Liver (tissue), 9 donors: ENCODE data around the gene KCTD8. TPM values are rescaled to one million over a fixed set of nuclear protein-coding genes. Genes with fewer than 3 reads are reported as not detected.

ENCODE experiments used
- DNase-seq: peaks from one replicate; pipeline ENCODE4 v3.0.0-alpha.2; 2017; ENCODE audit warnings: low spot score
- H3K27ac ChIP-seq, 2 donors: one replicate each; pipeline ENCODE4 v1.7.0; 2013; ENCODE audit warnings: inconsistent platforms in 2 of 2, low read length in 2 of 2, control low read depth in 1 of 2, low read depth in 1 of 2, mild to moderate bottlenecking in 1 of 2
- H3K27me3 ChIP-seq, 4 donors: one replicate each; pipeline versions ENCODE4 v1.6.1 to v1.7.0; 2013; ENCODE audit warnings: low read length in 3 of 4, inconsistent platforms in 1 of 4, mild to moderate bottlenecking in 1 of 4, moderate library complexity in 1 of 4; ENCODE audit not compliant: control insufficient read depth in 4 of 4, insufficient read depth in 4 of 4
- H3K36me3 ChIP-seq, 4 donors: one replicate each; pipeline versions ENCODE4 v1.6.1 to v1.7.0; 2013; ENCODE audit warnings: low read length in 3 of 4, mild to moderate bottlenecking in 3 of 4, low read depth in 1 of 4, moderate library complexity in 1 of 4; ENCODE audit not compliant: control insufficient read depth in 4 of 4, insufficient read depth in 3 of 4
- H3K4me1 ChIP-seq, 4 donors: one replicate each; pipeline versions ENCODE4 v1.6.1 to v1.7.0; 2013; ENCODE audit warnings: low read length in 3 of 4, mild to moderate bottlenecking in 3 of 4, moderate library complexity in 1 of 4; ENCODE audit not compliant: control insufficient read depth in 4 of 4, insufficient read depth in 4 of 4
- H3K4me3 ChIP-seq, 3 donors: one replicate each; pipeline versions ENCODE4 v1.6.1 to v1.7.0; 2013; ENCODE audit warnings: low read length in 3 of 3, control low read depth in 1 of 3, low read depth in 1 of 3, mild to moderate bottlenecking in 1 of 3
- H3K9ac ChIP-seq, 2 donors: one replicate each; pipeline ENCODE4 v1.7.0; 2013; ENCODE audit warnings: low read length in 2 of 2, mild to moderate bottlenecking in 2 of 2, moderate library complexity in 2 of 2, control low read depth in 1 of 2, low read depth in 1 of 2
- H3K9me3 ChIP-seq, 4 donors: one replicate each; pipeline versions ENCODE4 v1.6.1 to v1.7.0; 2013; ENCODE audit warnings: low read length in 3 of 4; ENCODE audit not compliant: control insufficient read depth in 4 of 4
- ATF3 ChIP-seq: IDR thresholded peaks from 2 replicates; pipeline ENCODE4 v1.6.1; 2016; ENCODE audit warnings: antibody characterized with exemption
- CTCF ChIP-seq: fragments of 150-350 bp; IDR thresholded peaks from 2 replicates; pipeline ENCODE4 v1.5.1; 2017; ENCODE audit warnings: improper control_type of control experiment, low read depth, low read length; ENCODE audit not compliant: missing input control
- EGR1 ChIP-seq, 2 donors: IDR thresholded peaks; 2 replicates each; pipeline ENCODE4 v1.6.1; 2016 to 2018; ENCODE audit warnings: antibody characterized with exemption in 2 of 2, low read depth in 2 of 2
- FOXA1 ChIP-seq: IDR thresholded peaks from 2 replicates; pipeline ENCODE4 v1.6.1; 2016; ENCODE audit warnings: antibody characterized with exemption
- FOXA2 ChIP-seq: IDR thresholded peaks from 2 replicates; pipeline ENCODE4 v1.6.1; 2016; ENCODE audit warnings: antibody characterized with exemption
- HNF4A ChIP-seq, 2 donors: conservative IDR thresholded peaks; 2 replicates each; pipeline ENCODE4 v1.6.1; 2016; ENCODE audit warnings: antibody characterized with exemption in 2 of 2, mild to moderate bottlenecking in 2 of 2
- HNF4G ChIP-seq: IDR thresholded peaks from 2 replicates; pipeline ENCODE4 v1.6.1; 2016; ENCODE audit warnings: antibody characterized with exemption
- MAX ChIP-seq: IDR thresholded peaks from 2 replicates; pipeline ENCODE4 v1.6.1; 2016; ENCODE audit warnings: antibody characterized with exemption
- NR2F2 ChIP-seq: IDR thresholded peaks from 2 replicates; pipeline ENCODE4 v1.6.1; 2016; ENCODE audit warnings: antibody characterized with exemption
- RAD21 ChIP-seq, 2 donors: IDR thresholded peaks; 2 replicates each; pipeline ENCODE4 v1.6.1; 2016; ENCODE audit warnings: antibody characterized with exemption in 2 of 2, mild to moderate bottlenecking in 2 of 2
- REST ChIP-seq: IDR thresholded peaks from 2 replicates; pipeline ENCODE4 v1.6.1; 2016; ENCODE audit warnings: antibody characterized with exemption, mild to moderate bottlenecking
- SP1 ChIP-seq: IDR thresholded peaks from 2 replicates; pipeline ENCODE4 v1.6.1; 2018; ENCODE audit warnings: antibody characterized with exemption, mild to moderate bottlenecking
- TAF1 ChIP-seq: conservative IDR thresholded peaks from 2 replicates; pipeline ENCODE4 v1.6.1; 2016; ENCODE audit warnings: antibody characterized with exemption, mild to moderate bottlenecking
- YY1 ChIP-seq: IDR thresholded peaks from 2 replicates; pipeline ENCODE4 v1.6.1; 2016; ENCODE audit warnings: antibody characterized with exemption, mild to moderate bottlenecking
- WGBS: extraction: QIAGEN DNeasy Blood & Tissue Kit; methylation state at CpG from one replicate; pipeline ENCODE4 v1.1.7; 2013; 5-methylcytosine and 5-hydroxymethylcytosine counted together
- polyA plus RNA-seq, 2 donors: library from polyadenylated mRNA; stranded (reverse) in 1 of 2; unstranded in 1 of 2; fragments of 200-250 nt in 1 of 2; fragments of >200 nt in 1 of 2; fragmentation: Nextera tagmentation in 1 of 2; extraction: Ambion mirVana in 1 of 2; gene quantifications; one replicate each; pipeline versions ENCODE4 v1.2.1 to v1.2.3, GENCODE V29; 2013 to 2015
- total RNA-seq, 2 donors: library from RNA; depleted of rRNA; stranded (reverse); fragments of >200 nt; gene quantifications; one replicate each; pipeline ENCODE4 v1.2.3, GENCODE V29; 2014
- donor health status: healthy.
- donor health status: healthy.
- donor health status: healthy.
- donor health status: healthy.
- donor health status: healthy.

Gene KCTD8
- total and polyA plus RNA-seq, 4 donors = not detected

GRCh38 chr4:44354172-44354571 is 94.4 kb downstream of the KCTD8 start:
- Histone ChIP-seq H3K36me3 (no peaks in the 10 kb centered on the region), H3K4me3 (no peak overlapping the region), H3K4me1 (no peaks in the 10 kb centered on the region), H3K9me3 (no peaks in the 10 kb centered on the region), H3K27ac (no peak overlapping the region), H3K27me3 (no peaks in the 10 kb centered on the region), H3K9ac (no peak overlapping the region)
- TF ChIP-seq SP1 (no peak), NR2F2 (no peak), MAX (no peak), YY1 (no peak)
- DNase-seq = no peak
- 84% methylated on average over 3 of the region's 3 CpGs for WGBS

GRCh38 chr4:44351069-44351468 is 97.5 kb downstream of the KCTD8 start:
- no peak for DNase-seq
- TF ChIP-seq REST = peak; percentile 67
- TF ChIP-seq SP1 = no peak
- Histone ChIP-seq H3K4me1 (no peaks in the 10 kb centered on the region), H3K27ac (no peak overlapping the region), H3K36me3 (no peaks in the 10 kb centered on the region), H3K4me3 (no peak overlapping the region), H3K9ac (no peak overlapping the region), H3K9me3 (no peaks in the 10 kb centered on the region), H3K27me3 (no peaks in the 10 kb centered on the region)
- 59% methylated on average over 3 of the region's 3 CpGs for WGBS

GRCh38 chr4:44342800-44343199 is 105.8 kb downstream of the KCTD8 start:
- Histone ChIP-seq H3K4me3 (no peak overlapping the region), H3K27ac (no peak overlapping the region), H3K27me3 (no peaks in the 10 kb centered on the region), H3K9ac (no peak overlapping the region), H3K4me1 (no peaks in the 10 kb centered on the region), H3K36me3 (no peaks in the 10 kb centered on the region), H3K9me3 (no peaks in the 10 kb centered on the region)
- no peak for TF ChIP-seq RAD21 (IDR thresholded peaks at IDR 0.05)
- TF ChIP-seq HNF4G = no peak
- no peak for TF ChIP-seq FOXA1
- no peak for TF ChIP-seq YY1
- TF ChIP-seq CTCF = no peak
- no peak for TF ChIP-seq ATF3
- no peak for TF ChIP-seq FOXA2
- TF ChIP-seq MAX = no peak
- TF ChIP-seq TAF1 = no peak
- TF ChIP-seq REST = no peak
- no peak for TF ChIP-seq HNF4A (conservative IDR thresholded peaks at IDR 0.05)
- no peak for TF ChIP-seq EGR1 (IDR thresholded peaks at IDR 0.05; ENCODE audit: low read depth in 2 of 2)
- no peak for TF ChIP-seq NR2F2
- DNase-seq = no peak
- WGBS = 23% methylated on average over 1 of the region's 1 CpG
